Amniotic epithelial cell (primary cell): Measurements from ENCODE around the gene KIAA0232.

Experiments used
- DNase-seq: peaks from one replicate; pipeline ENCODE4 v3.0.0-alpha.2; 2010; ENCODE audit warnings: low read depth

The KIAA0232 gene, protein sequence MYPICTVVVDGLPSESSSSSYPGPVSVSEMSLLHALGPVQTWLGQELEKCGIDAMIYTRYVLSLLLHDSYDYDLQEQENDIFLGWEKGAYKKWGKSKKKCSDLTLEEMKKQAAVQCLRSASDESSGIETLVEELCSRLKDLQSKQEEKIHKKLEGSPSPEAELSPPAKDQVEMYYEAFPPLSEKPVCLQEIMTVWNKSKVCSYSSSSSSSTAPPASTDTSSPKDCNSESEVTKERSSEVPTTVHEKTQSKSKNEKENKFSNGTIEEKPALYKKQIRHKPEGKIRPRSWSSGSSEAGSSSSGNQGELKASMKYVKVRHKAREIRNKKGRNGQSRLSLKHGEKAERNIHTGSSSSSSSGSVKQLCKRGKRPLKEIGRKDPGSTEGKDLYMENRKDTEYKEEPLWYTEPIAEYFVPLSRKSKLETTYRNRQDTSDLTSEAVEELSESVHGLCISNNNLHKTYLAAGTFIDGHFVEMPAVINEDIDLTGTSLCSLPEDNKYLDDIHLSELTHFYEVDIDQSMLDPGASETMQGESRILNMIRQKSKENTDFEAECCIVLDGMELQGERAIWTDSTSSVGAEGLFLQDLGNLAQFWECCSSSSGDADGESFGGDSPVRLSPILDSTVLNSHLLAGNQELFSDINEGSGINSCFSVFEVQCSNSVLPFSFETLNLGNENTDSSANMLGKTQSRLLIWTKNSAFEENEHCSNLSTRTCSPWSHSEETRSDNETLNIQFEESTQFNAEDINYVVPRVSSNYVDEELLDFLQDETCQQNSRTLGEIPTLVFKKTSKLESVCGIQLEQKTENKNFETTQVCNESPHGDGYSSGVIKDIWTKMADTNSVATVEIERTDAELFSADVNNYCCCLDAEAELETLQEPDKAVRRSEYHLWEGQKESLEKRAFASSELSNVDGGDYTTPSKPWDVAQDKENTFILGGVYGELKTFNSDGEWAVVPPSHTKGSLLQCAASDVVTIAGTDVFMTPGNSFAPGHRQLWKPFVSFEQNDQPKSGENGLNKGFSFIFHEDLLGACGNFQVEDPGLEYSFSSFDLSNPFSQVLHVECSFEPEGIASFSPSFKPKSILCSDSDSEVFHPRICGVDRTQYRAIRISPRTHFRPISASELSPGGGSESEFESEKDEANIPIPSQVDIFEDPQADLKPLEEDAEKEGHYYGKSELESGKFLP (N-terminal part only)

GRCh38 chr4:6782147-6782845 is at the start of gene KIAA0232:
TSS of gene KIAA0232 (plus strand) at chr4:6782727. CDS start at chr4:6824454, 41,727 bp downstream.
- peak; percentile 93 for DNase-seq

GRCh38 chr4:6733358-6734164 is 49.0 kb upstream of the KIAA0232 start:
- no peak for DNase-seq

GRCh38 chr4:6734165-6734786 is 48.3 kb upstream of the KIAA0232 start:
- no peak for DNase-seq

GRCh38 chr4:6739920-6740319 is 42.6 kb upstream of the KIAA0232 start:
- DNase-seq, result no peak

- no peak for DNase-seq
Observed at GRCh38 chr4:6740347-6740746, 42.2 kb upstream of the KIAA0232 start.

- DNase-seq, result no peak
Observed at GRCh38 chr4:6742507-6742906, 40.0 kb upstream of the KIAA0232 start.

DNA sequence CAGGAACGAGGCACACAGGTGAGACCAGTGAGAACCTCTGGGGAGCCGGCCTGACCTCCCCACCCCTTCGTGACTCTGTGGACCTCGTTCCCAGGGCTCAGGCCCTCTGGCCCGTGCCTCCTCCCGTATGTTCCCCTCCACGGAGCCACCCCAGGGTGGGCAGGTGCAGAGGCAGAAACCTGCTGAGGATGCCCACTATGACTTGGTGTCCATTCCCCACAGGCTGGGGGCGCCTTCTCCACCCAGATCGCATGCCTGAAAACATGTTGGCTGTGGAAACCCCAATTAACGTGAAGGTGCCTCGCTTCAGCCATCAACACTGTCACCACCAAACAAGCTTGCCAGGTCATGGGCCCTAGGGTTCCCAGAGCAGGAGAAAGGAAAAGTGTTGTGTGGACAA is 39.5 kb upstream of the KIAA0232 start:
- DNase-seq, result no peak

DNA sequence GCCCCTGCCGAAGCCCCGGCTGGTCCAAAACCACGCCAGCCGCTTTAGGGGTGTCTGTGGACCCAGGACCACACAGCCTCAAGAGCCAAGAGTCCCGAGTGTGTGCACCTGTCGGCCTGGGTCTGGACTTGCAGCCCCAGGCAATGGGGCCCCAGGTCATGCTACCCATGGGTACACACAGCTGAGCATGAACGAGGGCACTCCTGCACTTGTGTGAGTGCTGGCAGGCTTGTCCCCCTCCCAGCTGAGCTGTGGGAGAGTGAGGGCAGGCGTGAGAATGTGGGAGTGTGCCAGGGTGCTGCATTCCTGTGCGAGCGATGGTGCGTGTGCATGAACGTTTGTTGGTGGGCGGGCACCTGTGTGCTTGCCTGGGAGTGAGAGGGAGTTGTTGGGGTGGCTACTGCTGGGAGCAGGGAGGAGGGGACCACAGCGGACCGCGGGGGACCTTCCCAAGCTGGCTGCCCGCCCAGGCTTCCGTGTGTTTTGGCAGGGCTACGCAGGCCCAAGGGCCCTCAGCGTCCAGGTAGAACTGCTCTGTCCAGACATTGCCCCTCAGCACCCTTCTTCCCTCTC is 35.7 kb upstream of the KIAA0232 start:
- DNase-seq, result no peak

DNA sequence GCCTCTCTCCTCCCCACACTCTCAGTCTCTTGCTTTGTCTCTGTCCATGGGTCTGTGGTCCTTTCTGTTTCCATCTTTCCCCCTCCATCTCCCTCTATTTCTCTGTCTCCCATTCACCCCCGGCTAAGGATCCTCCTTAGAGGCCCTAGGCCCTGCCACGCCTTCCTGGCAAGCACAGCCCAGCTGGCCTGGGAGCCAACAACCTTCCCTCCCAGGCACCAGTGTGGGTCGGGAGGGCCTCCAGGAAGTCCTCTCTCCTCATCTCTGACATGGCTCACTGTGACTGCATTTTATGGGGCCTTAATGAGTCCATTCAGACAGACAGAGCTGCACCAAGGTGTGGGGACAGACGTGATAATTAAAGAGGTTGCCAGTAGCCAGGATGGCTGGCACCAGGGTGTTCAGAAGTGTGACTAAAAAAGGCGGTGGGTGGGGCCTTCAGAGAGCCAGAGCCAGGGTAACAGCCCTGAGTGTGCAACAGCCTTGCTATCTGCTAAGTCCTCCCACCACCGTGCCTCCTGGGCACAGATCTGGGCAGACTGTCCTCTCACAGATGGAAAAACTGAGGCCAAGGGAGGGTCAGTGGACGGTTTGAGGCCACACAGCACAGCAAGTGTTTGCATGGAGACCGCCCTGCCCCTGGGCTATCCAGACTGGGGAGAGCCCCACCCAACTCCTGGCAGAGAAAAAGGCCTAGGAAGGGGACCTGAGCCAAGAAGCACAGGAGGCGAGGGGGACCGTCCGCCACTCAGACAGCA is 35.1 kb upstream of the KIAA0232 start:
- no peak for DNase-seq

DNA sequence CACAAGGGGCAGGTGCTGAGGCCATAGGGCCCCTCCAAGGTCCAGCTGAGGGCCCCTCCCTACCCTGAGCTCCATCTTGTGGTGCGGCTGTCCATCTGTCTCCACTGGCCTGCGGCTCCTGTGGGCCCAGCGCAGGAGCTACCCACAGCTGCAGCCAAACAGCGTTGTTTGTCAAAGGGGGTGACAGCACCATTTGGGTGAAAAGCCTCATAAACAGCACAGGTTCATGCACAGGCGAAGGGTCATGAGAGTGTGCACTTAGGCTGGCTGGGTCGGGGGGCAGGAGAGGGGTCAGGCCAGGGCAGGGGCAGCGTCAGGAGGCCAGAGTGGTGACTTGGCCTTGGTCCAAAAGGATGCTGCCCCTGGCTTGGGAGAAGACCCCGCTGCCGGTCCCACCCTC is 34.2 kb upstream of the KIAA0232 start:
- DNase-seq, result no peak

DNA sequence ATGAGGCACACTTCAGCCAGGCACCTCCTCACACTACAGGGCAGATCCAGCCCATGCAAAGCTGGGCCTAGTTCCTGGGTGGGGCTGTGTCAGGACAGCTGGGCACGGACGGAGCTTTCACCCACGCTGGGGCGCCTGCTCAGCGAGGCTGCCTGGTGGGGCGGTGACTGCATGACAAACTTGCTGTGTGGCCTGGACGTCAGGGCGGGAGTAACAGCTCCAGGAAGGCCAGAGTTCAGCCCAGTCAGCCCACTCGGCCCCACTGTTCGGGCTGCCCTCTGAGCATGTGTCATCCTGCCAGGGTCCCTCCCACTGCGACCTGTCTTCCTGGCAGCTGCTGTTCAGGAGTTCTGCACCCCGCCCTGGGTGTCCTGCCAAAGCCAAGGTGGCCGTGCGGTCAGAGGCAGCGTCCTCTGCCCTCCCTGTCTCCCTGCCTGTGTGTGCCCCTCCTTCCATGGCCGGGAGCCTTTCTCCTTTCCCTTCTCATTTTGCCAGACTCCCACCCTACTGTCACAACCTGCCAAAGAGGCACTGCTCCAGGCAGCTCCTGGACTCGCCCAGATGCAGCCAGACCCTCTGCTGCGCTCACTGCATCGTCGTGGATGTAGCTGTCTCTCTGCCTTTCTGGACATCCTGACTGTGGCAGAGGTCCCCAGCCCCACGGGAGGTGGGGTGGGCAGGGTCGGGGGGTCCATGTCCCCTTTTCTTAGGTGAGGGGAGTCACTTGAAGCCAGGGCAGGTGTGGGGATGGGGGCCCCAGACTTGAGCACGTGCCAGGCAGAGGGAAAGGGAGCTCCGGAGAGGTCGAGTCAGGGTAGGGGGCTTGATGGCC is 33.0 kb upstream of the KIAA0232 start:
- peak; percentile 15 for DNase-seq

DNA sequence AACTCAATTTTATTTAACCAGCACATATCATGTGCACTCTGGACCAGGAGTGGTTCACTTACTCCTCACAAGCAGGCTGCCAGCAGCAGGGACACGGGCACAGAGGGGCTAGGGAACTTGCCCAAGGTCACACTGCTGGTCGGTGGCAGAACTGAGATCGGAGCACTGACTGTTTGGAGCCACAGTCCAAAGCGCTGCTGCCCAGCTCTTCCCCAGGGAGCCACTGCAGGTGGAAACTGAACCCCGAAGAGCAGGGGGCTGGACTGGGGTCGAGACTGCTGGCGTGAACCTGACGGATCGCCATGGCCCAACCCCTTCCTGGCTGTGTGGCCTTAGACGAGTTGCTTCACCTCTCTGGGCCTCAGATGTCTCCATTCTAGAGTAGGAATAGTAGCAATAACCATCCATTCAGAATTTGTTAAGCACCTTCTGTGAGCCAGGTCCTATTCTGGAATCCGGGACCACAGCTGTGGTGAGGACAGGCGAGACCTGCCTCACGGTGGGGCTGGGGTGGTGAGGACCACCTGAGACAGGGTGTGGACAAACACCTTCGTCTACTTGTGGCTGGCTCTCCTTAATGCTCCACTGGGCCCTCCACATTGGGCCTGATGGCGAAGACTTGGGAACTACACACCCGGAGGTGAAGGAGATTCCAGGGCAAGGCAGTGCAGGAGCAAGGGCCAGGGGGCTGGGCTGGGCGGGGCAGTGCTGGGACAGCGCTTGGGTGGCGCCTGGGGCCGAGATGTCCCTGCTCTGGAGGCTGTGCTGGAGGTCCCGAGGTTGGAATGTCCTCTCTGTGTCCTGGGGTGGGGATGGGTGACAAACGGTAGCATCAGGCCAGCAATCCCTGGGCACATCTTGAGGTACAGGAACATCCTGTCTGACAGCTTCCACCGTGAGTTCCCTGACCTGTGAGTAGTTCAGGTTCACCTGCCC is 32.0 kb upstream of the KIAA0232 start:
- no peak for DNase-seq

DNA sequence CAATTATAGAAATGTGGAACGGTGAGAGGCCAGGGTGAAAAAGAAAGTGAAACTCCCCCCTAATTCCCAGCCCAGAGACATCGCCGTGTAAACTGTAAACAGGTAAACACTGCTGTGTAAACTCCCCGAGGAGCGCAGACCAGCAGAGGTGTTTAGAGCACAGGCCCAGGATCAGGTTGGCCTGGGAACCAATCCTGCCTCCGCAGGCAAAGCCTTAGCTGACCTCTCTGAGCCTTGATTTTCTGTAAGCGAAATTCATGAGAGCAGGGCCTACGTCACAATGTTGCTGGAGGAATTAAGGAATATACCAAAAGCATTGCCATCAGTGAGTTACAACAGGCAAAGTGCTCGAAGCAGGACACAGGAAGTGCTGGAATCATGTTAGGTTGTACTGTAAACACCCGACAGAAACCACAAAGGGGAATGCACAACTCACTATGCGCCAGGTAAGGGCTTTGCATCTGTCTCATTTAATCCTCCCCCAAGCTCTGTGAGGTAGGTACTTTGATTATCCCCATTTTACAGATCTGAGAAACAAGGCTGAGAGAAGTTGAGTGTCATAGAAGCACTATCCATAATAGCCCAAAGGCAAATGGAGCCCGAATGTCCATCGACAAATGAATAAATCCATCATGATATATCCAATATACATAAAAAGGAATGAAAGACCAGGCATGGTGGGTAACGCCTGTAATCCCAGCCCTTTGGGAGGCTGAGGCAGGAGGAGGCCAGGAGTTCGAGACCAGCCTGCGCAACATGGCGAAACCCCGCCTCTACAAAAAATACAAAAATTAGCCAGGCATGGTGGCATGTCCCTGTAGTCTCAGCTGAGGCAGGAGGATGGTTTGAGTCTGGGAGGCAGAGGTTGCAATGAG is 30.7 kb upstream of the KIAA0232 start:
- peak; percentile 46 for DNase-seq

- no peak for DNase-seq
Observed at GRCh38 chr4:6752486-6752829, 30.1 kb upstream of the KIAA0232 start.

DNA sequence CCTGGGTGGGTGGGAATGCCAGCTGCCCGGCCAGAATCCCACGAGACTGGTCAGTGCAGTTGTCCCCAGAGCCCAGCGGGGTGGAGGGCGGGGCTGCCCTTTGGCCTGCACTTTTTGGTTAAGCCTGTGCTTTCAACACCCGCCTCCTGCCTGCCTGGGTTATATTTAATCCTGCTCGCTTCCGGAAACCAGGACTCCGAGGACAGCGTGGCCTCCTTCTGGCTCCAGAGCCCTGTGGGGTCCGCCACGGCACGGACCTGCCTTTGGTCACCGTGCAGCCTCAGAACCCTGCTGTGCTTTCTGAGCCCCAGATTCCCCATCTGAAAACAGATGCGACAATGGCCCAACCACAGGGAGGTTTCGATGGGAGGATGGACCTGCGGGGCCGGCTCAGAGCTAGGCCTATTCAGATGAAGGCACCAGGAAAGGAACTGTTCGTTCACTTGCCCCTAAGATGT is 29.4 kb upstream of the KIAA0232 start:
- no peak for DNase-seq

- no peak for DNase-seq
Observed at GRCh38 chr4:6753891-6754290, 28.6 kb upstream of the KIAA0232 start.
